Fibroblast of skin of back (primary cell): ENCODE measurements around the gene ARL11.
A peak's percentile ranks its signal among the peaks of the same experiment; 100 is the strongest.

Experiments
- DNase-seq: peaks from one replicate; pipeline ENCODE4 v3.0.0-alpha.2; 2013

ARL11 gene

DNA sequence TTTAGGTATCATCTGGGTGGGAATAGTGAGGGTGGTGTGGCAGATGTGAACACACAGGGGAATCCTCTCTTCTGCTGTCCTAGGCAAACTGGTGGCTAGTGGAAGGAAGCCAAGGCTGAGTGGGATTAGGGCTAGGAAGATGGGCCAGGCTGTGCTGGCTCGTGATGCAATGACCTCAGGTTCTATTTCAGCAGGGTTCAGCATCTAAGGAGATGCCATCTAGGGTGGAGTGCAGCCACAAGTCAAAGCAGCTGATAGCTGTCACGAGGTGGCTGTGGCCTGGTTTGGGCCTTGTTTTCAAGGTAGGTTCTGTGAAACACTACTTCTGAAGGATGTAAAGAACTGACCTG lies 21.6 kb downstream of the ARL11 start:
- DNase-seq, result no peak

DNA sequence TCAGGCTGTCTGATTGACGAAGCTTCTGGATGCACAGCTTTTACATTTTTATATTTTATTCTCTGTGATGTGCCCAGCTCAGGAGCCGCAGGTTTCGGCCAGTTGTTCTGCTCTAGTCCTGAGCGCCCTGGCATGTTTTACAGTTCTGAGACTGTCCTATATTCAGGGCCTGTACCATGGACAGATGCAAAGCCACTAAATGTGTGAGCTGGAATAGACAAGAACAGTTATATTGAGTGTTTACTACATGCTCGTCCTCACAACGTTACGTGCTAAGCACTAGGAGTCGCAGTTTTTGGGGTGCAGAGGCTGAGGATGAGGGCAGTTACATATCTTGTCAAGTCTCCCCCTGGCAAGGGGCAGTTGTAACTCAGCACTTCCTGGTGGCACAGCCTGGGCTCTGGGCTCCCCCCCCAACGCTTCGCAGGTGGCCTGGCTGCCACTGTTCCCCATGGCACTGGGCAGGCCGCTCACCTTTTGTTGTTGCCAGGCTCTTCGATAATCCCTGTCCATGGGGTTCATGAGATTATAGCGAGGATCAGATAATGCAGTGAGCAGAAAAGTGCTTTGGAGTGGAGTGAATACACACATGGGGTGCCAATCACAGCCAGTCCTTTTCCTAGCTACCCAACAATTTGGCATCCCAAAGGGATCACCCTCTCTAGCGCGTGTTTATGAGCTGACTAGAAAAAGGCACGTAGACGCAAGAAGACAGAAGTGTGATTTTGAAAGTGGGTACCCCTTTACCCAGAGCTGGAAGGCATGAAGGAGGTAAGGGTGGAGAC lies 23.5 kb downstream of the ARL11 start:
- DNase-seq, result no peak

DNA sequence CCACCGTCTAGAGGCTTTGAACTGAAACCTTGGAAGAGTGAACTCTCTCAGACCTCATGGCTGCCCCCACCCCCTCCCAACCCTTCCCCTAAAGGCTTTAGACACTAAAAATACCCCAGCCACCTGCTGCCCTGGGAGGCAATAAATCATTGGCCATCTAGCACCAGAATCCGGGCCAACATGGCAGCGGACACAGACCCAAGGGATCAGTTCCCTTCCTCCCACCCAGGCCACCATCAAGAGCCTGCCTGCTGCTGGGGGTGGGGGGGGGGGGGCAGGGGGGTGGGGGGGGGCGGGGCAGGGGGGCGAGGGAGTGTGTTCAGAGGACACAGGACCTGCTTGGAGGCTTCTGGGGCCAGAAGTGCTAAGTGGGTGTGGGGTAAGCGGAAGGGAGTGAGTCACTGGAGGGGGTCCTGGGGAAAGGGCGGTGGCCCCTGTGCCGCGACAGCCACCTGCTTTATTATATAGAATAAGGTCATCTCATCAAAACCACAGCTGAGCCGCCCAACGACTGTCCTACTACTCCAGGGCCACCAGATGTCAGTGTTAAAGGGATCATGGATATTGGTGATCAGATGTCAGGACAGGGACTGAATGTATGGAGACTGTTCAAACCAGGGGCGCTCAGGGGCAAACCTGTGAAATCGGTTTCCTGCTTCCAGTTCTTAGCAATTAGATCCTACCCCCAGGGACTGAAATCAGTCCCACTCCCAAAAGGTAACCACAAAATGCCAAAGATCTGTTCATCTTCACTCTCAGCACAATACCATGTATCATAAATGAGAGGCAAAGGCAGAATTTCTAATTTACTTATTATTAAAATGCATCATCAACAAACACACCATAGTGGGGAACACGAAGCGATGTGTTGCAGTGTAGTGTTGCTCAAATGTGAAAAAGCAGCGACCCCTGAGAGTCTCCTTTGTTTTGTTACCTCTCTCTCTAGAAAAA lies 24.3 kb downstream of the ARL11 start:
- peak; percentile 54 for DNase-seq

DNA sequence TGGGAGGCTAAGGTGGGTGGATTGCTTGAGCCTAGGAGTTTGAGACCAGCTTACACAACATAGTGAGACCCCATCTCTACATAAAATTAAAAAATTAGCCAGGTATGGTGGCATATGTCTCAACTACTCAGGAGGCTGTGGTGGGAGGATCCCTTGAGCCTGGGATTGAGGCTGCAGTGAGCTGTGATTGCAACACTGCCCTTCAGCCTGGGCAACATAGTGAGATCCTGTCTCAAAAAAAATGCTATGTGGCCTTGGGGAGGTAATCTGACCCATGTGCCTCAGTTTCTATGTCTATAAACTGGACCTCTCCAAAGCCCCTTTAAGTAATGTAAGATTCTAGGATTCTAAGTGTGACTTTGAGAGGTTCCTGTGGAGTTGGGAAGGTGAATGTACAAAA lies 25.2 kb downstream of the ARL11 start:
- no peak for DNase-seq

DNA sequence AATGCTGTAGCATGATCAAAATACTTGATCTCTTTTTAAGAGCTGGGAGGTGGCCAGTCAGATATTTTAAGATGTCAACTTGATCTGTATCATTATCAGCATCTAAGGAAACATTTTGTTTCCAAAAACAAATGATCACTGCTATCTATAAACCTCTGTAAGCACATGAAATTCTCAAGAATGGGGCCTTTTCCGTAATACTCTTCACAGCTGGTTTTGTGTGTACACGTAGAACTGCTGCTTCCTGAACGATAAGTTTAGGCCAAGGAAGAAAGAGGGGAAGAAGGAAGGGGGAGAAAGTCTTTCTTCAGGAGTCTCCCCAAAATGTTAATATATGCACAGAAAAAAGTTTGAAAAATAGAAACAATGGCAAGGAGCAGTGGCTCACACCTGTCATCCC lies 25.7 kb downstream of the ARL11 start:
- no peak for DNase-seq

DNA sequence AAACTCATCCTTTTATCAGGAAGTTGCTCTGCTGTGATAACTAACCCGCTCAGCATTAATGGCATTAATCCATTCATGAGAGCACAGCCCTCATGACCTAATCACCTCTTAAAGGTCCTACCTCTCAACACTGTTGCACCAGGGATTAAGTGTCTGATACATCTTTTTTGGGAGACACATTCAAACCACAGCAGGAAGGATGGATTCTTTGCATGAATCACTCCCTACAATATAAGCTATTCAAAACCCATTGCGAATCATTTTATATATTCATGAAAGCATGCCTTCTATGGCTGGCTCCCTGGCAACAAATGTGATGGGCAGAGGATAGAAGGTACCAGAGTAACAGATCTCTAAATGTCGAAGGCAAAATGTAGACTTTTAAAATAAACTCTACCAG lies 27.6 kb downstream of the ARL11 start:
- DNase-seq, result peak; percentile 22

DNA sequence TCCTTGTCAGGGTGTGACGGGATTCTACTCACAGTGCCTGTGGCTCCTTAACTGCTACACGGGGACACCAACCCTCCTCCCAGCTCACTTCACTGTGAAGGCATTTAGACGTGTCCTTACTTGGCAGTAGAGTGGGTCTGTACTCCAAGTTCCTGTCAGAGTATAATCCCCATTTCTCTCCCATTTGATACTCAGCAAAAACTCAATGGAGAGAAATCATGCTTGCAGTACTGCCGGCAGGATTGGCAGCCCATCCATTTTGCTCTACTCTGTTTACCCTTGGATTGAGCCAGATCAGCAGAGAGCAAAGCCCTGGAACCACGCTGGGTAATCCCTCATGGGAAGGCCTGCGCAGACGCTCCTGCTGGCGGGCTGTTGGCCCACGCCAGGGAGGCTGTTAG lies 28.9 kb downstream of the ARL11 start:
- no peak for DNase-seq

DNA sequence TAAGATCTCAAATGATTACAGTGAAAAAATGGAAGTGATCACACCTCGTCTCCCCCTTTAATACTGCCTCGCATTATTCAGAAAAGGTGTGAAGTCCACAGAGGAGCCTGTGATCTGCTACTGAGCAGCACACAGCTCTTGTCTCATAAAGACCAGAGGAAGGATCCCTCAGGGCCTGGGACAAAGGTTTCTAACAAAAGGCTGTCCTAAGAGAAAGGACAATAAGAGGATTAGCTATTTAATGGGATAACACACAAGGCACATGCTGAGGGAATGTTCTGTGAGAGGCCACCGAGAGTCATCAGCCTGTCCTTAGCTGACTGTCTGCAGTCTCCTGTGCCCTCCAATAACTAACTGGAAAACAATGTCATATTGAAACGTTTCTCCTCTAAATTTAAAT lies 36.3 kb downstream of the ARL11 start:
- DNase-seq, result no peak

DNA sequence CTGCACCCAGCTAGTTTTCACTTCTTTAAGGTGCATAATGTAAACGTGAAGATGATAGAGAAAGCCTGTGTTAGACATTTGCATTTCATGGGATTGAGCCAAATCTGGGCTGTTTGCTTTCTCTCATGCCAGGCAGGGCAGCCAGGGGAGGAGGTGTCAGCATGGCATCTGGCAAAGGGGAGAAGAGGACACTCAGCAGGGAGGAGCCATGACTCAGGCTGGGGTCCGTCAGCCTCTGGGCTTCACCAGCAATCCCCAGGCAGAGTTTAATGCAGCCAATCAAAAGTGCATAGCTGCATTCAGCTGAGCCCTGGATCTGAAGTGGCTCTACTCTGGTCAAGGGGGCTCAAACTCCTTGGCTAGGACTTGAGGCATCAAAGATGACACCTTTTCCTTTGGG lies 39.5 kb downstream of the ARL11 start:
- peak; percentile 58 for DNase-seq

DNA sequence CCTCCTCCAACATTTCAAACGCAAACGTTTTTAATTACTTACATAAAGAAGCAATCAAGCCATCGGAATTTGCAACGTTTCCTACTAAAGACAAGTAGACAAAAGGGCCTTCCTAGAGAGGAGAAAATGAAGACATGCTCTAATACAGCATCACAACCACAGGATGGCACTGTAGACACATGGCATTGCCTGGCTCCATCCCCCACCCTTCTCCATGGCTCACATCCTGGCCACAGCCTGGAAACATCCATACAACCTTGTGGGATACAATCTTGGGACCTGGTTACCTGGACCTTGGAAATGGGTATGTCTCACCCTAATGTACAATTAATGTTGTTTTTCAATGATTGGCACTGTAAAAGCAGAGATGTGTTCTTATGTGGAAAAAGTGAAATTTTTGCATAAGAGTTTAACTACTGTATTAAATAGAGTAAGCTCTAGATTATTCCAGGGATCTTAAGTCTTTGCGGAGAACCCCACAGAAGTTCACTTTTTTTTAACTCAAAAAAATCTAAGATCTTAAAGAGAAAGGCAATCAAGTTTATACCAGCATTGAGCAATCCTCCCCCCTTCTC lies 41.5 kb downstream of the ARL11 start:
- DNase-seq, result peak; percentile 59

DNA sequence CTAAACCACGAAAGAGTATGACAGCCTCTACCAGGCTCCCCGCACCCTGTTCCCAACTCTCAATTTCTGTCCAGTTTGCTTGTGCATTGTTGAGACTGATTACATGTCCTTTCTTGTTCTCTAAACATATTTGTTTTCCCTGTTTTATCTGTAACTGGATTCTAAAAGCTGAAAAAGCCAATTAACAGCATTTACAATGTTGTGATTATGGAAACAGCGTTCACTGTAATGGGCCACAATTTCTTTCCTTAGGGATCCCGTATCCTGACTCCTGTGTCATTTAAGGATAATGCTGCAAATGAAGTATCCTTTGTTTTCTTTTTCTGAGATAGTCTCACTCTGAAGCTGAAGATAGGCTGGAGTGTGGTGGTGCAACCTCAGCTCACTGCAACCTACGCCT lies 42.5 kb downstream of the ARL11 start:
- no peak for DNase-seq

DNA sequence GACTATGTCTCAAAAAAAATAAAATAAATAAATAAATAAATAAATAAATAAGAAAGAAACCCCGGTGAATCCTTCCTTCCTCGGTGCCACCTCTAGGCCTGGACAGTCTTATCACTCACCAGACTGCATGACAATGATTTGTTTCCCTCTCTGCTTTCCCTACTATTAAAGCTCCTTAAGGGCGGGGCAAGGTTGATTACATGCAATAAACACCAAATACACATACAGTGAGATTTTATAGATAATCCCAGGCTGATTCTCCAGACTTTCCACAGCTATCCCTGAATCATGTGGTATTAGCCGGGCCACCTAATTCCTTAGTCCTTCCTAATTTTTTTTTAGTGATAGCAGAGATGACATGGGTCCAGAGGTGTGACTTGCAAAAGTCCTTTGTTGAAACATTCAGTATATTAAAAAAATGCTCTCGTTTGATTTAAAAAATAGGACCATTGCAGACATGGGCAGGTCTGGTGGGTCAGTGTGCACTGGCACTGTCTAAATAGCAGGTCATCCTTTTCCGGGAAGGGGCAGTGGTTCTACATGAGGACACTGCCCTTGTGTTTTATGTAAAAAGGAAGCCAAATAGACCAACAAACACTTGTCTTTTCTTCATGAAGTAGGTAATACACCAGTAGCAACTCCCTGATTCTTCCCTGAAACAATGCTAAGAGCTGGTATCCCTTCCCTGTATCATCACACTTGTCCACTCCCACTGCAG lies 48.4 kb downstream of the ARL11 start:
- no peak for DNase-seq

DNA sequence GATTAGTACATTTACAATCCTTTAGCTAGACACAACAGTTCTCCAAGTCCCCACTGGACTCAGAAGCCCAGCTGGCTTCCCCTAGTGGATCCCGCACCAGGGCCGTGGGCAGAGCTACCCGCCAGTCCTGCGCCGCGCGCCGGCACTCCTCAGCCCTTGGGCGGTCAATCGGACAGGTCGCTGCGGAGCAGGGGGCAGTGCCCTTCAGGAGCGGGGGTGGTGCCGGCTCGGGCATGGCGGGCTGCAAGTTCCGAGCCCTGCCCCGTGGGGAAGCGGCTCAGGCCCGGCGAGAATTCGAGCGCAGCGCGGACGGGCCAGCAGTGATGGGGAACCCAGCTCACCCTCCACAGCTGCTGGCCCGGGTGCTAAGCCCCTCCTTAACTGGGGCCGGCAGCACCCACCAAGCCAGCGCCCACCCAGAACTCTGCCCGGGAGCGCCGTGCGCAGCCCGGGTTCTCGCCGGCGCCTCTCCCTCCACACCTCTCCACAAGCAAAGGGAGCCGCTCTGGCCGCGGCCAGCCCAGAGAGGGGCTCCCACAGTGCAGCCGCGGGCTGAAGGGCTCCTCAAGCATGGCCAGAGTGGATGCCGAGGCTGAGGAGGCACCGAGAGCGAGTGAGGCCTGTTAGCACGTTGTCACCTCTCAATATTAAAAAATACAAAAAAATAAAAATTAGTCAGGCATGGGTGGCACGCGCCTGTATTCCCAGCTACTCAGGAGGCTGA lies 50.0 kb downstream of the ARL11 start:
- no peak for DNase-seq

DNA sequence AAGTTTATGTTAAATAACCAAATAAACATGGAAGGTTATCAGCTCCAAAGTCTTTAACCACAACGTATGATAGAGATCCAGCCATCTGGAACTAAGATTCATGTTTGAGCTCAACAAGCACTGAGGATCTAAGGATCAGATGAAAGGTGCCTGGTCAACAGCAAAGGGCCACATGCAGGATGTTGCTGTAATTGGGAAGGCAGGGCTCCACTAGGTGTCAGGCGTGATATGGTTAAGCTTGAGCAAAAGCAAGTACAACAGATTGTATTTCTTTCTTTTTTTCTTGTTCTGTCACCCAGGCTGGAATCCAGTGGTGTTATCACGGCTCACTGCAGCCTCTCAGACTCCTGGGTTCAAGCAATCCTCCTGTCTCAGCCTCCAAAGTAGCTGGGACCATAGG lies 50.9 kb downstream of the ARL11 start:
- DNase-seq, result no peak

DNA sequence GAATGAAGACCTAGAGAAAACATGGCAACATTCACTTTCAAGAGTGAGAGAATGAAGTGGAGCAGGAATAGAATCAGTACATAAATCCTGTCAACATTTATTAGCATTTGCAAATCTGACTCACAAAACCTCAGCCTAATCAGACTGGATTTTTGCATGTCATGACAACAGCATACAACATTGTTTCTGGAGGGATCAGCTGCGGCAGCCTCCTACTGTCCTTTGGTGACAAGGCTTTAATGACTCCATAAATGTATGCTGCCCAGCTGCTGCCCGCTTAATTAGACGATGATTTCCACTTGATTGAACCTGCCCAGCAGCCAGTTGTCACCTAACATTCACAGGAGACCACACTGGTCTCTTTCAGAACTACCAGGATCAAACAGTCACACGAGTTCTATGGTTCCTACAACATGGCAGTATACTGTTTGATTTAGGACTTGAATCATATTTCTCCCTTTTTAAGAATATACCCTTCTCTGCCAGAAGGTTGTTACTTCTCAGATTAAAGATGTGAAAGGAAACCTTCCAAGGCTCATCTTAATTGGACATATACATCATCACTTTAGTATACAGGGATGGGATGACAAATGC lies 53.6 kb downstream of the ARL11 start:
- no peak for DNase-seq
